Trophoblast cell (in vitro differentiated cells and primary cell): ENCODE measurements around the gene TIMM44.

Experiments used
- DNase-seq, 2 donors: peaks; one replicate each; pipeline ENCODE4 v3.0.0-alpha.2; 2016
- H2AFZ ChIP-seq: 2 replicates; pipeline ENCODE4 v1.6.1; 2013; ENCODE audit warnings: low read length, moderate library complexity, mild to moderate bottlenecking; ENCODE audit not compliant: insufficient read depth, poor library complexity
- H2AK5ac ChIP-seq: 2 replicates; pipeline ENCODE4 v1.6.1; 2013; ENCODE audit warnings: mild to moderate bottlenecking, low read length
- H2BK120ac ChIP-seq: 2 replicates; pipeline ENCODE4 v1.6.1; 2013; ENCODE audit warnings: low read length, mild to moderate bottlenecking, moderate library complexity; ENCODE audit not compliant: insufficient read depth, poor library complexity
- H2BK12ac ChIP-seq: 2 replicates; pipeline ENCODE4 v1.6.1; 2013; ENCODE audit warnings: mild to moderate bottlenecking, low read length, moderate library complexity
- H2BK5ac ChIP-seq: 2 replicates; pipeline ENCODE4 v1.6.1; 2013; ENCODE audit warnings: low read length, low read depth, moderate library complexity, mild to moderate bottlenecking; ENCODE audit not compliant: poor library complexity
- H3K14ac ChIP-seq: 2 replicates; pipeline ENCODE4 v1.6.1; 2013; ENCODE audit warnings: mild to moderate bottlenecking, low read length
- H3K18ac ChIP-seq: 2 replicates; pipeline ENCODE4 v1.6.1; 2013; ENCODE audit warnings: mild to moderate bottlenecking, low read length
- H3K23ac ChIP-seq: 2 replicates; pipeline ENCODE4 v1.6.1; 2013; ENCODE audit warnings: low read length
- H3K27ac ChIP-seq: 2 replicates; pipeline ENCODE4 v1.5.1; 2013; ENCODE audit warnings: low read depth, mild to moderate bottlenecking, inconsistent platforms, low read length, moderate library complexity
- H3K27me3 ChIP-seq: 2 replicates; pipeline ENCODE4 v1.6.1; 2013; ENCODE audit warnings: inconsistent platforms, mild to moderate bottlenecking, low read length, moderate library complexity; ENCODE audit not compliant: insufficient read depth
- H3K36me3 ChIP-seq, 2 experiments: 1 replicate in 1 of 2; 2 replicates in 1 of 2; pipeline ENCODE4 v1.6.1; 2013; ENCODE audit warnings: low read length in 2 of 2, mild to moderate bottlenecking in 2 of 2, moderate library complexity in 1 of 2; ENCODE audit not compliant: insufficient read depth in 2 of 2, control insufficient read depth in 1 of 2
- H3K4ac ChIP-seq: 2 replicates; pipeline ENCODE4 v1.6.1; 2013; ENCODE audit warnings: low read depth, mild to moderate bottlenecking, low read length, moderate library complexity
- H3K4me1 ChIP-seq, 2 experiments: 1 replicate in 1 of 2; 2 replicates in 1 of 2; pipeline ENCODE4 v1.6.1; 2013; ENCODE audit warnings: low read length in 2 of 2, mild to moderate bottlenecking in 2 of 2, moderate library complexity in 1 of 2; ENCODE audit not compliant: insufficient read depth in 2 of 2, control insufficient read depth in 1 of 2
- H3K4me2 ChIP-seq: 2 replicates; pipeline ENCODE4 v1.6.1; 2013; ENCODE audit warnings: inconsistent platforms, mild to moderate bottlenecking, low read length, moderate library complexity
- H3K4me3 ChIP-seq: 2 replicates; pipeline ENCODE4 v1.5.1; 2013; ENCODE audit warnings: mild to moderate bottlenecking, low read depth, low read length, inconsistent platforms
- H3K79me1 ChIP-seq: one replicate; pipeline ENCODE4 v1.6.1; 2013; ENCODE audit warnings: low read length
- H3K79me2 ChIP-seq: 2 replicates; pipeline ENCODE4 v1.6.1; 2013; ENCODE audit warnings: low read length, mild to moderate bottlenecking; ENCODE audit not compliant: control insufficient read depth, insufficient read depth, poor library complexity
- H3K9ac ChIP-seq: 2 replicates; pipeline ENCODE4 v1.6.1; 2013; ENCODE audit warnings: mild to moderate bottlenecking, low read length
- H3K9me3 ChIP-seq: 2 replicates; pipeline ENCODE4 v1.6.1; 2013; ENCODE audit warnings: low read depth, mild to moderate bottlenecking, control low read depth, inconsistent platforms, low read length; ENCODE audit not compliant: insufficient read depth
- H4K12ac ChIP-seq: 2 replicates; pipeline ENCODE4 v1.6.1; 2013; ENCODE audit warnings: low read depth, mild to moderate bottlenecking, low read length, moderate library complexity
- H4K8ac ChIP-seq: 2 replicates; pipeline ENCODE4 v1.6.1; 2013; ENCODE audit warnings: low read depth, mild to moderate bottlenecking, low read length, moderate library complexity
- H4K91ac ChIP-seq: one replicate; pipeline ENCODE4 v1.6.1; 2013; ENCODE audit warnings: low read depth, mild to moderate bottlenecking, low read length, moderate library complexity
- WGBS: extraction: QIAGEN DNeasy Blood & Tissue Kit; methylation state at CpG from one replicate; pipeline ENCODE4 v1.1.7; 2013; ENCODE audit warnings: missing lambda C conversion rate; ENCODE audit not compliant: insufficient read length, insufficient coverage; ENCODE audit errors: extremely low coverage; 5-methylcytosine and 5-hydroxymethylcytosine counted together

TIMM44 gene

DNA sequence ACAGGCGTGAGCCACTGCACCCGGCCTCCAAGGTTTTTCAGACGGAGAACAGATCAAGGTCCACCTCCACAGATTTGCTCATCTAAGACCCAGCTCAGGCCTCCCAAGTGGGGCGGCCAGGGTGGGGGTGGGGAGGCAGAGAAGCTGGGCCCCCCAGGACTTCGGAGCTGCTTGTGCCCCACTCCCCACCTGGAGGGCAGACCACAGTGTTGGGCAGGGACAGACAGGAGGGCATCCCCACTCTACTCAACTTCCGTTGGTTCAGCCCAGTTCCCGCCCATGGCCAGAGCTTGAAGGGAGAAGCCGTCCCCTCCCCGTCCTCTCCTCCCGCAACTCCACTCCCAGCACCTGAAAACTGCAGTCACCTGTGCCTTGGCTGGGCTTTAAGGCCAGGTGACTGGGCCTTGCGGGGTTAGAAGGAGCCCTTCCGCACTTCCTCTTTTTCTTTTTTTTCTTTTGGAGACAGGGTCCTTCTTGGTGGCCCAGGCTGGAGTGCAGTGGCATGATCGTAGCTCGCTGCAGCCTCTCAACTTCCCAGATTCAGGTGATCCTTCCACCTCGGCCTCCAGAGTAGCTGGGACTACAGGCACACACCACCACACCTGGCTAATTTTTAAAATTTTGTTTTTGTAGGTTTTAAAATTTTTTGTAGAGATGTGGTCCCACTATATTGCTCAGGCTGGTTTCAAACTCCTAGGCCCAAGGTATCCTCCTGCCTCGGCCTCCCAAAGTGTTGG, 55.9 kb downstream of the TIMM44 start:
- H2AK5ac ChIP-seq = peak overlapping the region; percentile 59
- no peak for DNase-seq
- no peak overlapping the region for H4K91ac ChIP-seq
- no peak overlapping the region for H3K4me3 ChIP-seq
- no peak overlapping the region for H3K27ac ChIP-seq
- no peak overlapping the region for H3K18ac ChIP-seq
- H3K14ac ChIP-seq = no peak overlapping the region
- no peak overlapping the region for H2AFZ ChIP-seq
- H3K23ac ChIP-seq = no peak overlapping the region
- H4K12ac ChIP-seq = no peak overlapping the region
- H2BK120ac ChIP-seq = no peak overlapping the region
- H3K9me3 ChIP-seq = no peaks in the 10 kb centered on the region
- peaks cover 0 to 8% of the 10 kb centered on the region in 2 experiments for H3K4me1 ChIP-seq
- peak overlapping the region; percentile 78 for H3K4me2 ChIP-seq
- H4K8ac ChIP-seq = no peak overlapping the region
- H3K36me3 ChIP-seq = no peaks in the 10 kb centered on the region
- H3K79me2 ChIP-seq = no peaks in the 10 kb centered on the region
- no peak overlapping the region for H3K9ac ChIP-seq
- H3K79me1 ChIP-seq = no peaks in the 10 kb centered on the region
- WGBS = no CpG with 5 or more reads among the region's 16 CpGs
- H2BK5ac ChIP-seq = no peak overlapping the region
- no peak overlapping the region for H2BK12ac ChIP-seq
- H3K27me3 ChIP-seq = no peaks in the 10 kb centered on the region
- H3K4ac ChIP-seq = no peak overlapping the region

DNA sequence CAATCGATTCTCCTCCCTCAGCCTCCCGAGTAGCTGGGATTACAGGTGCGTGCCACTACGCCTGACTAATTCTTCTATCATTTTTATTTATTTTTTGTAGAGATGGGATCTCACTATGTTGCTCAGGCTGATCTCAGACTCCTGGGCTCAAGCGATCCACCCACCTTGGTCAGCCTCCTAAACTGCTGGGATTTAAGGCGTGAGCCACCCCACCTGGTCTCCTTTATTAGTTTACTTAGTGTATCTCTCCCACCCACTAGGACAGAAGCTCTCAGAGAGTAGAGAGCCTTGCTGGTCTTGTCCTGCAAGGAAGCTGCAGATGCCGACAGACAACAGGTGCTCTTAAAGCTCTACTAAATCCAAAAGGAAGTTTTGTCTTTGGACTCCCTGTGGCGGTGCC, 57.6 kb downstream of the TIMM44 start:
- Histone ChIP-seq H3K4ac (no peak overlapping the region), H2AK5ac (no peak overlapping the region), H3K18ac (no peak overlapping the region), H4K8ac (no peak overlapping the region), H3K27me3 (no peaks in the 10 kb centered on the region), H3K9ac (no peak overlapping the region), H3K36me3 (no peaks in the 10 kb centered on the region), H3K9me3 (no peaks in the 10 kb centered on the region), H2BK120ac (no peak overlapping the region), H3K4me3 (no peak overlapping the region), H3K23ac (no peak overlapping the region), H3K14ac (no peak overlapping the region), H3K79me2 (no peaks in the 10 kb centered on the region), H3K79me1 (no peaks in the 10 kb centered on the region), H4K12ac (no peak overlapping the region), H3K4me2 (no peak overlapping the region), H3K27ac (no peak overlapping the region), H3K4me1 (peaks cover 0 to 8% of the 10 kb centered on the region in 2 experiments), H4K91ac (no peak overlapping the region), H2BK12ac (no peak overlapping the region), H2AFZ (no peak overlapping the region), H2BK5ac (no peak overlapping the region)
- DNase-seq = no peak
- WGBS = no CpG with 5 or more reads among the region's 8 CpGs

DNA sequence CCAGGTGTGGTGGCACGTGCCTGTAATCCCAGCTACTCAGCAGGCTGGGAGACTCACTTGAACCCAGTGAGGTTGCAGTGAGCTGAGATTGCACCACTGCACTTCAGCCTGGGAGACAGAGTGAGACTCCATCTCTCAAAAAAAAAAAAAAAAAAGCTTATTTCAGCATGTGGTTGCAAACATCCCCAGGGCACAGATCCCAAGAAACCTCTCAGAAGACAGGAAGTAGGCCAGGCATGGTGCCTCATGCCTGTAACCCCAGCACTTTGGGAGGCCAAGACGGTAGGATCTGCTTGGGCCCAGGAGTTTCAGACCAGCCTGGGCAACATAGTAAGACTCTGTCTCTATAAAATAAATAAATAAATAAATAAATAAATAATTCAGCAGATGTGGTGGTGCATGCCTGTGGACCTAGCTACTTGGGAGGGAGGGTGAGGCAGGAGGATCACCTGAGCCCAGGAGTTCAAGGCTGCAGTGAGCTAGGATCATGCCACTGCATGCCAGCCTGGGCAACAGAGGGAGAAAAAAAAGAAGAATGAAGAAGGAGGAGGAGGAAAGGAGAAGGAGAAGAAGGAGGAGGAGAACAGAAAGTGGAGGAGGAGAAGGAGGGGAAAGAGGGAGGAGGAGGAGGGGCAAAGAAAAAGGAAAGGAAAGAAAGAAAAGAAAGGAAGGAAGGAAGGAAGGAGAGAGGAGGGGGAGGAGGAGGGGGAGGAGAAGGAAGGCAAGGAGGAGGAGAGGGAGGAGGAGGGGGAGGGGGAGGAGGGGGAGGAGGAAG, 59.5 kb downstream of the TIMM44 start:
- Histone ChIP-seq H3K79me1 (no peaks in the 10 kb centered on the region), H3K4me1 (peaks cover 0 to 7% of the 10 kb centered on the region in 2 experiments), H3K9me3 (no peaks in the 10 kb centered on the region), H3K27me3 (no peaks in the 10 kb centered on the region), H4K8ac (no peak overlapping the region), H3K14ac (no peak overlapping the region), H2AFZ (no peak overlapping the region), H2BK12ac (no peak overlapping the region), H3K36me3 (no peaks in the 10 kb centered on the region), H3K79me2 (no peaks in the 10 kb centered on the region), H4K12ac (no peak overlapping the region), H3K4ac (no peak overlapping the region), H2AK5ac (no peak overlapping the region), H3K9ac (no peak overlapping the region), H3K27ac (no peak overlapping the region), H3K4me2 (no peak overlapping the region), H2BK5ac (no peak overlapping the region), H4K91ac (no peak overlapping the region), H3K23ac (no peak overlapping the region), H3K4me3 (no peak overlapping the region), H3K18ac (no peak overlapping the region), H2BK120ac (no peak overlapping the region)
- WGBS = no CpG with 5 or more reads among the region's 2 CpGs
- no peak for DNase-seq

DNA sequence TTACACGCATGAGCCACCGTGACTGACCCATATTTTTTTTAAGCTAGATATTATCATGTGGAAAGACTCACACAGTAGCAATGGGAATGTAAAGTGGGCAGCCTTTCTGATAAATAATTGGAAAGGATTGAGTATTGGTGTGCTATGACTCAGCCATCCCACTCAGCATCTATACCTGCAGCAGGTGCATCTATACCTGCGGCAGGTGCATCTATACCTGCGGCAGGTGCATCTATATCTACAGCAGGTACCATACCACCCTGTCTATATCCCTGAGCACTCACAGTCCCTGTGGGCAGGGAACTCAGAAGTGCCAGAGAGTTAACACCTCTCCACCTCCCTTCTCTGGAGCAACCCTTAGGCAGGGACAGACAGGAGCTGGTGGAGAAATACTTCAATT, 60.4 kb downstream of the TIMM44 start:
- no peak overlapping the region for H3K23ac ChIP-seq
- no peak overlapping the region for H2BK5ac ChIP-seq
- no peak overlapping the region for H4K12ac ChIP-seq
- no peak overlapping the region for H2AK5ac ChIP-seq
- no CpG with 5 or more reads among the region's 4 CpGs for WGBS
- H4K8ac ChIP-seq = no peak overlapping the region
- H3K36me3 ChIP-seq = no peaks in the 10 kb centered on the region
- H3K18ac ChIP-seq = no peak overlapping the region
- no peak overlapping the region for H3K4me3 ChIP-seq
- no peak overlapping the region for H3K9ac ChIP-seq
- DNase-seq = no peak
- no peak overlapping the region for H3K14ac ChIP-seq
- H3K27ac ChIP-seq = no peak overlapping the region
- H2BK12ac ChIP-seq = no peak overlapping the region
- H2AFZ ChIP-seq = no peak overlapping the region
- H3K4me1 ChIP-seq = peaks cover 0 to 1% of the 10 kb centered on the region in 2 experiments
- H4K91ac ChIP-seq = no peak overlapping the region
- no peak overlapping the region for H3K4me2 ChIP-seq
- H3K9me3 ChIP-seq = no peaks in the 10 kb centered on the region
- no peak overlapping the region for H2BK120ac ChIP-seq
- no peaks in the 10 kb centered on the region for H3K79me1 ChIP-seq
- H3K27me3 ChIP-seq = no peaks in the 10 kb centered on the region
- H3K79me2 ChIP-seq = no peaks in the 10 kb centered on the region
- no peak overlapping the region for H3K4ac ChIP-seq
